ENCODE results near the gene LINC01488. TPM values are rescaled to one million over a fixed set of nuclear protein-coding genes. Genes with fewer than 3 reads are reported as not detected.

The LINC01488 gene
- total RNA-seq, 1 experiment from 2014 or later, result not detected

DNA sequence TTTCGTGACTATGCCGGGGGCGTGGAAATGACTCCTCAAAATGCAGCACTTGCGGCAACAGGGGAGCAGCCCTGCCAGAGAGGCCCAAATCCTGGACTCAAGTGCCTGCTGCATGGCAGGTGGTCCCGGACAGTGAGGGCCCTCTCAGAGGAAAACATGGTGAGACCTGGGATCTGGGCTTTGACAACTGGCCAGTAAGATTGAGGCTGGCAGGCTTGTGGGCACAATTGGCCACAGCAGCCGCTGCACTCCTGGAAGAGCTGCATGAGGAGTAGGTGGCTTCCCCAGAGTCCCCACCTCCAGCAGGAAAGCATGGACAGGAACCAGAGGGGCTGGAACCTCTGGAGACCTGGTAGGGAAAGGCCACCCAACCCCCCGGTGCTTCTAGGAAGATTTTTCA, 13.4 kb downstream of the LINC01488 start:
- no peak for DNase-seq (ENCODE audit: low read depth, low spot score)
- no peaks in the 10 kb centered on the region for H4K20me1 ChIP-seq (ENCODE audit: insufficient read depth)
- no peaks in the 10 kb centered on the region for H3K79me2 ChIP-seq (ENCODE audit: insufficient read depth, low read length)
- BruUV-seq (replicated peaks), result no TSS peak
- H3K9me2 ChIP-seq (ENCODE audit: insufficient read depth), result no peaks in the 10 kb centered on the region
- H3K27me3 ChIP-seq (ENCODE audit: insufficient read depth, low read length), result peaks cover 3% of the 10 kb centered on the region; the same call in 1 of the 2 replicates
- ChIA-PET CTCF (no interaction called here), POLR2A (no interaction called here), RAD21 (ENCODE audit: low non-redundant PET in 1 of 2, low total read pairs in 2 of 2, uncharacterized antibody in 2 of 2, unreplicated experiment in 2 of 2) (no interaction called here)
- H3K4me3 ChIP-seq (replicated peaks in 1 of 2; ENCODE audit: low read depth in 1 of 2, low read length in 2 of 2), result no peak overlapping the region
- no peak overlapping the region for H3K4me2 ChIP-seq (ENCODE audit: low read length)
- TF ChIP-seq CEBPB (IDR thresholded peaks at IDR 0.05; ENCODE audit: low read depth) (no peak), ZNF274 (IDR thresholded peaks at IDR 0.05; ENCODE audit: low read depth, low read length) (no peak), ELF1 (IDR thresholded peaks at IDR 0.05; ENCODE audit: borderline replicate concordance, low read depth) (no peak), EGR1 (IDR thresholded peaks at IDR 0.05; ENCODE audit: low read depth) (no peak), POLR2A (IDR thresholded peaks at IDR 0.05; ENCODE audit: borderline replicate concordance, extremely low read depth, insufficient read depth, insufficient read length) (no peak), TCF7L2 (IDR thresholded peaks at IDR 0.05; ENCODE audit: borderline replicate concordance, extremely low read depth, insufficient read depth, insufficient read length) (no peak), YY1 (IDR thresholded peaks at IDR 0.05; ENCODE audit: extremely low read depth, insufficient replicate concordance, low read depth, low read length) (no peak), EZH2 (IDR thresholded peaks at IDR 0.05) (no peak), RAD21 (IDR thresholded peaks at IDR 0.05; ENCODE audit: low read depth) (no peak), SRF (IDR thresholded peaks at IDR 0.05; ENCODE audit: low read depth) (no peak), POLR2AphosphoS5 (IDR thresholded peaks at IDR 0.05; ENCODE audit: low read depth, low read length) (no peak), FOSL1 (IDR thresholded peaks at IDR 0.05; ENCODE audit: low read depth) (no peak), EZH2phosphoT487 (IDR thresholded peaks at IDR 0.05; ENCODE audit: borderline replicate concordance) (no peak), ZFX (IDR thresholded peaks at IDR 0.05) (no peak), SIN3A (IDR thresholded peaks at IDR 0.05; ENCODE audit: low read depth) (no peak)
- TF ChIP-seq, protein P1, sequence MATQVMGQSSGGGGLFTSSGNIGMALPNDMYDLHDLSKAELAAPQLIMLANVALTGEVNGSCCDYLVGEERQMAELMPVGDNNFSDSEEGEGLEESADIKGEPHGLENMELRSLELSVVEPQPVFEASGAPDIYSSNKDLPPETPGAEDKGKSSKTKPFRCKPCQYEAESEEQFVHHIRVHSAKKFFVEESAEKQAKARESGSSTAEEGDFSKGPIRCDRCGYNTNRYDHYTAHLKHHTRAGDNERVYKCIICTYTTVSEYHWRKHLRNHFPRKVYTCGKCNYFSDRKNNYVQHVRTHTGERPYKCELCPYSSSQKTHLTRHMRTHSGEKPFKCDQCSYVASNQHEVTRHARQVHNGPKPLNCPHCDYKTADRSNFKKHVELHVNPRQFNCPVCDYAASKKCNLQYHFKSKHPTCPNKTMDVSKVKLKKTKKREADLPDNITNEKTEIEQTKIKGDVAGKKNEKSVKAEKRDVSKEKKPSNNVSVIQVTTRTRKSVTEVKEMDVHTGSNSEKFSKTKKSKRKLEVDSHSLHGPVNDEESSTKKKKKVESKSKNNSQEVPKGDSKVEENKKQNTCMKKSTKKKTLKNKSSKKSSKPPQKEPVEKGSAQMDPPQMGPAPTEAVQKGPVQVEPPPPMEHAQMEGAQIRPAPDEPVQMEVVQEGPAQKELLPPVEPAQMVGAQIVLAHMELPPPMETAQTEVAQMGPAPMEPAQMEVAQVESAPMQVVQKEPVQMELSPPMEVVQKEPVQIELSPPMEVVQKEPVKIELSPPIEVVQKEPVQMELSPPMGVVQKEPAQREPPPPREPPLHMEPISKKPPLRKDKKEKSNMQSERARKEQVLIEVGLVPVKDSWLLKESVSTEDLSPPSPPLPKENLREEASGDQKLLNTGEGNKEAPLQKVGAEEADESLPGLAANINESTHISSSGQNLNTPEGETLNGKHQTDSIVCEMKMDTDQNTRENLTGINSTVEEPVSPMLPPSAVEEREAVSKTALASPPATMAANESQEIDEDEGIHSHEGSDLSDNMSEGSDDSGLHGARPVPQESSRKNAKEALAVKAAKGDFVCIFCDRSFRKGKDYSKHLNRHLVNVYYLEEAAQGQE (IDR thresholded peaks at IDR 0.05; ENCODE audit: low read depth), result no peak
- TF ChIP-seq, protein P2, sequence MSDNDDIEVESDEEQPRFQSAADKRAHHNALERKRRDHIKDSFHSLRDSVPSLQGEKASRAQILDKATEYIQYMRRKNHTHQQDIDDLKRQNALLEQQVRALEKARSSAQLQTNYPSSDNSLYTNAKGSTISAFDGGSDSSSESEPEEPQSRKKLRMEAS (IDR thresholded peaks at IDR 0.05), result no peak
- TF ChIP-seq, protein P3, sequence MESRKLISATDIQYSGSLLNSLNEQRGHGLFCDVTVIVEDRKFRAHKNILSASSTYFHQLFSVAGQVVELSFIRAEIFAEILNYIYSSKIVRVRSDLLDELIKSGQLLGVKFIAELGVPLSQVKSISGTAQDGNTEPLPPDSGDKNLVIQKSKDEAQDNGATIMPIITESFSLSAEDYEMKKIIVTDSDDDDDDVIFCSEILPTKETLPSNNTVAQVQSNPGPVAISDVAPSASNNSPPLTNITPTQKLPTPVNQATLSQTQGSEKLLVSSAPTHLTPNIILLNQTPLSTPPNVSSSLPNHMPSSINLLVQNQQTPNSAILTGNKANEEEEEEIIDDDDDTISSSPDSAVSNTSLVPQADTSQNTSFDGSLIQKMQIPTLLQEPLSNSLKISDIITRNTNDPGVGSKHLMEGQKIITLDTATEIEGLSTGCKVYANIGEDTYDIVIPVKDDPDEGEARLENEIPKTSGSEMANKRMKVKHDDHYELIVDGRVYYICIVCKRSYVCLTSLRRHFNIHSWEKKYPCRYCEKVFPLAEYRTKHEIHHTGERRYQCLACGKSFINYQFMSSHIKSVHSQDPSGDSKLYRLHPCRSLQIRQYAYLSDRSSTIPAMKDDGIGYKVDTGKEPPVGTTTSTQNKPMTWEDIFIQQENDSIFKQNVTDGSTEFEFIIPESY (IDR thresholded peaks at IDR 0.05; ENCODE audit: extremely low read depth, insufficient replicate concordance, low read length), result no peak
- TF ChIP-seq, protein P4, sequence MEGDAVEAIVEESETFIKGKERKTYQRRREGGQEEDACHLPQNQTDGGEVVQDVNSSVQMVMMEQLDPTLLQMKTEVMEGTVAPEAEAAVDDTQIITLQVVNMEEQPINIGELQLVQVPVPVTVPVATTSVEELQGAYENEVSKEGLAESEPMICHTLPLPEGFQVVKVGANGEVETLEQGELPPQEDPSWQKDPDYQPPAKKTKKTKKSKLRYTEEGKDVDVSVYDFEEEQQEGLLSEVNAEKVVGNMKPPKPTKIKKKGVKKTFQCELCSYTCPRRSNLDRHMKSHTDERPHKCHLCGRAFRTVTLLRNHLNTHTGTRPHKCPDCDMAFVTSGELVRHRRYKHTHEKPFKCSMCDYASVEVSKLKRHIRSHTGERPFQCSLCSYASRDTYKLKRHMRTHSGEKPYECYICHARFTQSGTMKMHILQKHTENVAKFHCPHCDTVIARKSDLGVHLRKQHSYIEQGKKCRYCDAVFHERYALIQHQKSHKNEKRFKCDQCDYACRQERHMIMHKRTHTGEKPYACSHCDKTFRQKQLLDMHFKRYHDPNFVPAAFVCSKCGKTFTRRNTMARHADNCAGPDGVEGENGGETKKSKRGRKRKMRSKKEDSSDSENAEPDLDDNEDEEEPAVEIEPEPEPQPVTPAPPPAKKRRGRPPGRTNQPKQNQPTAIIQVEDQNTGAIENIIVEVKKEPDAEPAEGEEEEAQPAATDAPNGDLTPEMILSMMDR (IDR thresholded peaks at IDR 0.05 in 2 of 3, conservative IDR thresholded peaks at IDR 0.05 in 1 of 3; ENCODE audit: borderline replicate concordance in 1 of 3, insufficient read depth in 1 of 3, low read depth in 2 of 3, low read length in 2 of 3), result no peak
- ATAC-seq, result no peak
- no peak overlapping the region for H3K9ac ChIP-seq (ENCODE audit: low read length)
- no peak overlapping the region for H2AFZ ChIP-seq (ENCODE audit: low read depth, low read length, poor library complexity, severe bottlenecking)
- H3K9me3 ChIP-seq (ENCODE audit: control insufficient read depth in 1 of 2, insufficient read depth in 1 of 2, low read depth in 1 of 2, low read length in 2 of 2), result no peaks in the 10 kb centered on the region
- no peak overlapping the region for H3K27ac ChIP-seq (ENCODE audit: low read depth, low read length)
- peaks cover 12 to 27% of the 10 kb centered on the region in 2 experiments for H3K4me1 ChIP-seq (ENCODE audit: control insufficient read depth in 1 of 2, insufficient read depth in 2 of 2, low read length in 2 of 2)
- H3K36me3 ChIP-seq (ENCODE audit: control insufficient read depth in 1 of 2, insufficient read depth in 2 of 2, low read length in 2 of 2), result no peaks in the 10 kb centered on the region
- intact Hi-C loops (cut with micrococcal nuclease), result loop anchor here (5.0 kb wide), 1 partner anchor 142 kb away; no protein-coding TSS in a partner anchor
